Thyroid gland (tissue), 4 donors: ENCODE measurements around the gene USP33.

Experiments
- POLR2A ChIP-seq, 2 donors: fragments of 450-650 bp; IDR thresholded peaks; one replicate each; pipeline ENCODE4 v1.6.1; 2017; ENCODE audit warnings: antibody characterized with exemption in 2 of 2, mild to moderate bottlenecking in 2 of 2, moderate library complexity in 1 of 2
- TF ChIP-seq, protein P1 (sequence below), 6 experiments: fragments of 200-600 bp in 3 of 6; fragments of 450-650 bp in 3 of 6; sonication (generic) in 3 of 6; IDR thresholded peaks; one replicate each; pipeline ENCODE4 v1.5.1; 2016 to 2019; ENCODE audit warnings: antibody characterized with exemption in 6 of 6, mild to moderate bottlenecking in 2 of 6, inconsistent platforms in 1 of 6, moderate library complexity in 1 of 6

DNA sequence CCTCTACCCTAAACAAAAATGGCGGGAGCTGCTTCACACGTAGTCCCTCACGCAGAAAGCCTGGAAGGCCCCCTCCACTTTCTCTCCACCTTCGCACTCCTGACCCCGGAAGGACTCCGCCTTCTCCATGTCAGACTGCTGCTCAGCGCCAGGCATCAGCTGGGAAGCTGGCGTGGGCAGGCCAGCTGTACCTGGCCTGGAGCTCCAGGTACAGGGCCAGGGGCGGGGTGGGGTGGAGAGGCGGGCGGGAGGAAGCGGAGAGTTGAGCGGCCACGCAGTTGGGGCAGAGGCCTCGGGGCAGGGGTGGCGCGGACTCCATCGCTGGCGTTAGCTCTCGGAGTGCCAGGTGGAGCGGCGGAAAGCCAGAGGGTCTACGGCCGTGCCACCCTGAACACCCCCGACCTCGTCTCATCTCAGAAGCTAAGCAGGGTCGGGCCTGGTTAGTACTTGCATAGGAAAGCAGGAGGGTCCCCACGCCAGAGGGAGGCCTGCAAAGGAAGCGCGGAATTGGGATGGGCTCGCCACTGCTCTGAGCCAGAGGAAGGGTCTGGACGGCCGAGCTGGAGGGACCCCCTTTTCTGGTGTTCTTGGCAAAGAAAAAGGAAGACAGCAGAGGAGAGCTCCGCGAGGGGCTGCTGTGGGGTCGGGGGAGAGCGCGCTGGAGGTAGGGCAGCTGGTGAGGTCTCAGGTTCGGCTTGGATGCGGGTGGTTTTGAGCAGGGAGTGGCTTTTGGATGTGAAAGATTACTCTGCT, 20.1 kb upstream of the USP33 start, which contains the start of gene MIGA1:
- TF ChIP-seq, protein P1, sequence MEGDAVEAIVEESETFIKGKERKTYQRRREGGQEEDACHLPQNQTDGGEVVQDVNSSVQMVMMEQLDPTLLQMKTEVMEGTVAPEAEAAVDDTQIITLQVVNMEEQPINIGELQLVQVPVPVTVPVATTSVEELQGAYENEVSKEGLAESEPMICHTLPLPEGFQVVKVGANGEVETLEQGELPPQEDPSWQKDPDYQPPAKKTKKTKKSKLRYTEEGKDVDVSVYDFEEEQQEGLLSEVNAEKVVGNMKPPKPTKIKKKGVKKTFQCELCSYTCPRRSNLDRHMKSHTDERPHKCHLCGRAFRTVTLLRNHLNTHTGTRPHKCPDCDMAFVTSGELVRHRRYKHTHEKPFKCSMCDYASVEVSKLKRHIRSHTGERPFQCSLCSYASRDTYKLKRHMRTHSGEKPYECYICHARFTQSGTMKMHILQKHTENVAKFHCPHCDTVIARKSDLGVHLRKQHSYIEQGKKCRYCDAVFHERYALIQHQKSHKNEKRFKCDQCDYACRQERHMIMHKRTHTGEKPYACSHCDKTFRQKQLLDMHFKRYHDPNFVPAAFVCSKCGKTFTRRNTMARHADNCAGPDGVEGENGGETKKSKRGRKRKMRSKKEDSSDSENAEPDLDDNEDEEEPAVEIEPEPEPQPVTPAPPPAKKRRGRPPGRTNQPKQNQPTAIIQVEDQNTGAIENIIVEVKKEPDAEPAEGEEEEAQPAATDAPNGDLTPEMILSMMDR (IDR thresholded peaks at IDR 0.05): no peak
- peak in 1 of 2 donors; percentile 80 for TF ChIP-seq POLR2A (IDR thresholded peaks at IDR 0.05)
